ENCODE results near the gene MPRIP.

- TF ChIP-seq CTCF (IDR thresholded peaks at IDR 0.05) (no peak), EZH2 (IDR thresholded peaks at IDR 0.05; ENCODE audit: borderline replicate concordance, insufficient read depth, low read depth, low read length, poor library complexity, severe bottlenecking) (no peak)
Observed at GRCh38 chr17:17086585-17086984, 44.3 kb downstream of the MPRIP start.
